HG03066 (cell line): ENCODE measurements around the gene GPC5.
"Not testable (repeated sequence)": the region's sequence is repeated elsewhere in the genome, so short reads cannot be mapped to it uniquely, and the experiment has no call there.

Experiments used
- ATAC-seq: cut with Tn5 transposase; IDR thresholded peaks from one replicate; pipeline ENCODE4 v1.9.1; 2021; ENCODE audit warnings: low read depth; ENCODE audit not compliant: unreplicated experiment

Gene GPC5

GRCh38 chr13:91368676-91369440, 29.6 kb upstream of the GPC5 start:
- ATAC-seq, result no peak

GRCh38 chr13:91369441-91369831, 29.0 kb upstream of the GPC5 start:
- no peak for ATAC-seq

DNA sequence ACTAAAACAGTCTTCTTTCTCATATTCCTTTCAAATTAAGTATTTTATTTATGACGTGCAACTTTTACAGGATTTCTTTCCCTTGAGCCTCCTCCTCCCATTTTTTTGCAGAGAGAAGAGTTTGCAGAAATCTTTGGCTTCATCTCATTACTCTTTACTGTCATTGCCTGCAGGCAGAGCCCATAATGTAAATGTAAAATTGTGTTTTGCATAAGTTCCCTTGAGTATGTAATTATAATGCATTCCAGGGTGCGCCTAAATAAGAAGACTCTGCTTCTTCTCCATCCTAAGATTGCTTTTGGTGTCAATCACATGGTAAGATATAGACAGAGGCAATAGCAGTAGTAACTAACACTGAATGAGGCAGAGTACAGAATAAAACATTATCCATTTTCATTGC, 27.9 kb upstream of the GPC5 start:
- no peak for ATAC-seq

DNA sequence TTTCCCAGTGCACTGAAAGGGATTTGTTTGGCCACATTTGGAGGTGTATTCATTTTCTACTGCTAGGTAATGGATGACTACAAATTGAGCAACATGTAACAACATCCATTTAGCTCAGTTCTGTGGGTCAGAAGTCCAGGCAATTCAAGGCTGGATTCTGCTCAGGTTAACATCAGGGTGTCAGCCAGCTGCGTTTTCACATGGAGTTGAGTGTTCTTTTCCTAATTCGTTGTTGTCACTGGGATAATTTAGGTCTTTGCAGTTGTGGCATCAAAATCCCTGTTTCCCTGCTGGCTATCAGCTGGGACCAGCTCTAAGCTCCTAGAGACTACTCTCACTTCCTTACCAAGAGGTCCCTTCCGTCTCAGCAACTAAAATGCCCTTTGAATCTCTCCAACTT, 25.5 kb upstream of the GPC5 start:
- ATAC-seq, result no peak

- peak; percentile 96 for ATAC-seq
Observed at GRCh38 chr13:91375116-91375729, 23.2 kb upstream of the GPC5 start.

GRCh38 chr13:91381371-91381770, 17.1 kb upstream of the GPC5 start:
- ATAC-seq, result no peak

GRCh38 chr13:91383836-91384235, 14.6 kb upstream of the GPC5 start:
- no peak for ATAC-seq

- no peak for ATAC-seq
Observed at GRCh38 chr13:91384896-91385295, 13.5 kb upstream of the GPC5 start.

DNA sequence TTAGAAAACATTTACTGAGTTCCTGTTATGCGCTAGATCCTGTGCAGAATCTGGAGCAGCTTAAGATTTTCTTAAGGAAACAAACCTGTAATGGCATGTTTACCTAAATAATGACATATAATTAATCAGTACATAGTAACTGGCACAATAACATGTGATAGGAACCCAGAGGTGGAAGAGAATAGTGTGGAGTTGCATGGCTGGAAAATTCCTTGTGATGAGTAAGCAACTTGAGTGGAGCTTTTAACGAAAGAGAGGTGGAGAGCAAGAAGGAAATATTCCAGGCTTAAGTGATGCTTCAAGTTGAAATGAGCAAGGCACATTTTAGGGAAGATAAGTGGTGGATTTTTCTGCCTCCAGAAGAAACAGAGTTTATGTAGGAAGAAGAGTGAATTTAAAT, 9.2 kb upstream of the GPC5 start:
- ATAC-seq, result no peak

GRCh38 chr13:91397595-91397994, 826 bp upstream of the GPC5 start:
- ATAC-seq, result no peak

GRCh38 chr13:91399189-91400062, 1.0 kb downstream of the GPC5 start:
- peak; percentile 26 for ATAC-seq

DNA sequence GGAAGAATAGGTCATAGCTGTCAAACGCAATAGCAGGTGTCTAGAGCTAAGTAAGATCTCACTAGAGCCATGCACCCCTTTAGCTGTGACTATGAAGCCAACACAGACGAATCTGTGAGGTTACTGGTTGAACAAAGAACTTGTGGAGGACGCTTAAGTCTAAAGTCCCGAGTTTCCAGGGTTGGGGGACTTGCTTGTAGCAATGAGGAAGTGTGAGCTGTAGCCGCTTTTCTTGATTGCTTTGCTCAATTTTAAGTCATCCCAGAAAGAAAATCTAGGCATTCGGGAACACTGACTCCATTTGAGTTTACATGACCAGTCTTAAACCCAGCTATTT, 1.6 kb downstream of the GPC5 start:
- ATAC-seq, result no peak

GRCh38 chr13:91400671-91401070, 2.2 kb downstream of the GPC5 start:
- ATAC-seq, result no peak

DNA sequence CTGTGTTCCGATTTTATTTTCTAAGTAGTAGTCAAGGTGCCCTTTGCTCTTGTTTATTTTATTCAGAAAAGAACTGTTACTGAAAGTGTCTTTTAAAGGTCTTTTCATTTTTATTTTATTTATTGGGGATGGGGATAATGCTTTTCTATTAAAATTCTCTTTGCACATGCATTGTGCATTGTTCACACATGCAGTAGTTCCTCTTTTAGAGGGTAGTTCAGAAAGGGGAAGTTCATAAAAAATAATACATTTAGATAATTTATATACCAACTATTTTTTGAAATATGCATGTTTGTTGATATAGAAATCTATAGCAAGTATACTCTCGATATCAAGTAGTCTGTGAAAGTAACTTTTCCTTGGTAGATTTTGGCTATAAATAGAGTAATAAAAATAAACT, 3.5 kb downstream of the GPC5 start:
- no peak for ATAC-seq

GRCh38 chr13:91405240-91405639, 6.8 kb downstream of the GPC5 start:
- ATAC-seq, result peak; percentile 60

DNA sequence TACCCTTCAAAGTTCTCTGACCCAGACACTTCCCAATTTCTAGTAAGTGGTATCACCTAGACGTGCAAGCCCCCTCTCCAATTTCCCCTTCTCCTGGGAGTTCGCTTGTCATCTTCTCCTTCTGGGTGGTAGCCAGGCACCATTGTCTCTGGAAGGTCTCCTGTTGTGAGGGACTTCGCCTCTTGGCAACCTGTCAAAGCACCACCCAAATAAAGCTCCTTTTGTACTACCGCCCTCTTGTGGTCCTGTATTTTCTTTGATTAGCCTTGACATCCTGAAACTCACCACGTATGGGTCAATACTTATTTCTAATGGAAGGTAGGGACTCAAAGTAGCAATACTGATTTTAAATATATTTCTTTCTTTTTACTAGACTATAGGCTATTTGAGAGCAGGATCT, 8.2 kb downstream of the GPC5 start:
- ATAC-seq, result peak; percentile 51

GRCh38 chr13:91408971-91409370, 10.6 kb downstream of the GPC5 start:
- no peak for ATAC-seq

DNA sequence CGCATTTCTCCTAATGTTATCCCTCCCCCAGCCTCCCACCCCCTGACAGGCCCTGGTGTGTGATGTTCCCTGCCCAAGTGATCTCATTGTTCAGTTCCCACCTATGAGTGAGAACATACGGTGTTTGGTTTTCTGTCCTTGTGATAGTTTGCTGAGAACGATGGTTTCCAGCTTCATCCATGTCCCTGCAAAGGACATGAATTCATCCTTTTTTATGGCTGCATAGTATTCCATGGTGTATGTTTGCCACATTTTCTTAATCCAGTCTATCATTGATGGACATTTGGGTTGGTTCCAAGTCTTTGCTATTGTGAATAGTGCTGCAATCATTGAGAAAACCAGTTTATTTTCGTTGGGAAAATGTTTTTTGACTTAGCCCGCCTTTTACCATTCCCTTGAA, 18.2 kb downstream of the GPC5 start:
- not testable (repeated sequence) for ATAC-seq

GRCh38 chr13:91417660-91418325, 19.4 kb downstream of the GPC5 start:
- ATAC-seq, result peak; percentile 65

- no peak for ATAC-seq
Observed at GRCh38 chr13:91426913-91427312, 28.5 kb downstream of the GPC5 start.

GRCh38 chr13:91438674-91439073, 40.3 kb downstream of the GPC5 start:
- not testable (repeated sequence) for ATAC-seq
